ENCODE measurements around the gene CDH4. TPM values are rescaled to one million over a fixed set of nuclear protein-coding genes. Genes with fewer than 3 reads are reported as not detected.

CDH4 gene
- total and polyA plus RNA-seq, 2 donors: 0.04 to 0.42 TPM

DNA sequence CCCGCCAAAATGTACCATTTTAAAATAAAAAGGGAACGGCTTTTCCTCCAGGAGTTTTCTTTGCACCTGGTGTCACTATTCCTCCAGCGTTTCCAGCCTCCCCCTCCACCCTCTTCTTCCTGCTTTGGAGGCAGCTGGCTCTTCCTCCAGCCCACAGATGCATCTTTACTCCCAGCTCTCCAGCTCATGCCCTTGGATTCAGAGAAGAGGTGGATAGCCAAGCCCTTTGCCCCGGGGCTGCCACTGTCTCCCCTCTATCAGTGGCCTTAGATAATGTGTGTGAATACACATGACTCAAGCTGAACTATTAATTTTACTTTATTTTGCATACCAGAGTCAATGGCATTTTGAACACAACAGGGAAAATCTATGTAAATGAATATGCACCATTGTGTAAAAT lies 15.3 kb upstream of the CDH4 start:
- Histone ChIP-seq H3K36me3 (ENCODE audit: insufficient read depth) (no peaks in the 10 kb centered on the region), H3K4me3 (ENCODE audit: low read depth, low read length) (no peak overlapping the region), H3K27ac (ENCODE audit: low read depth) (no peak overlapping the region), H3K4me1 (ENCODE audit: insufficient read depth) (no peaks in the 10 kb centered on the region)
- WGBS: 56% methylated on average over 4 of the region's 4 CpGs
- DNase-seq (ENCODE audit: extremely low spot score): no peak

DNA sequence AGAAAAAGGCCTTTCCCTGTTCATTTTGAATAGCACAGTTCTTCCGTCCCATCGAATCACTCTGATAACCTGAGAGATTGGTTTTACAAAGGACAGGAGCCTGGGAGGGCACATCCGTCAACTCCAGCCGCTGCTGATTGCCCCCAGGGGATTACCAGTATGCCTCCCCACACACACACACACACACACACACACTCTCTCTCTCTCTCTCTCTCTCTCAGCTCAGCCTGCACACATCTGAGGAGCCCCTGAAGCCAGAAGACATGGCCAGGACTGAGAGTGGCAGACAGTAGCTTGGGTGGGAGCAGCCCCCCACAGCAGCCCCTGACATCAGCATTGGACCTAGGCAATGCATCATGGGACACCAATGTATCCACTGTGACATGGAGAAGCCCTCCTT lies 13.2 kb upstream of the CDH4 start:
- WGBS: 36% methylated on average over 4 of the region's 4 CpGs
- no peaks in the 10 kb centered on the region for H3K36me3 ChIP-seq (ENCODE audit: insufficient read depth)
- no peak overlapping the region for H3K4me3 ChIP-seq (ENCODE audit: low read depth, low read length)
- DNase-seq (ENCODE audit: extremely low spot score): no peak
- H3K27ac ChIP-seq (ENCODE audit: low read depth): no peak overlapping the region
- no peaks in the 10 kb centered on the region for H3K4me1 ChIP-seq (ENCODE audit: insufficient read depth)

DNA sequence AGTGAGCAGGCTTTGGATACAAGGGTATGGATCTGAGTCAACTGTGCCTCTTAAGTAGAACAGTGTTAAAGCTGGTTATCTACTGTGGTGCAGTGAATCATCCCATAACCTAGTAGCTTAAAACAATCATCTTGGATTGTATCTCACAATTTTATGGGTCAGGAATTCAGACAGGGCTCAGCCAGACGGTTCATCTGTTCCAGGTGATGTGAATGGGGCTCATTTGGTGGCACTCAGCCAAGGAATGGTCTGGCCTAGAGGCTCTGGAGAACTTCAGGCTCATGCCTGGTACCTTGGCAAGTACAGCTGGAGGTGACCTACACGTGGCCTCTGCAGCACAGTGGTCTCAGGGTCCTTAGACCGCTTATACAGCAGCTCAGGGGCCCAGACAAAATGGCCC lies 11.2 kb upstream of the CDH4 start:
- no peaks in the 10 kb centered on the region for H3K36me3 ChIP-seq (ENCODE audit: insufficient read depth)
- H3K4me3 ChIP-seq (ENCODE audit: low read depth, low read length): no peak overlapping the region
- H3K4me1 ChIP-seq (ENCODE audit: insufficient read depth): no peaks in the 10 kb centered on the region
- H3K27ac ChIP-seq (ENCODE audit: low read depth): no peak overlapping the region
- DNase-seq (ENCODE audit: extremely low spot score): no peak
- WGBS: 70% methylated on average over 3 of the region's 3 CpGs

DNA sequence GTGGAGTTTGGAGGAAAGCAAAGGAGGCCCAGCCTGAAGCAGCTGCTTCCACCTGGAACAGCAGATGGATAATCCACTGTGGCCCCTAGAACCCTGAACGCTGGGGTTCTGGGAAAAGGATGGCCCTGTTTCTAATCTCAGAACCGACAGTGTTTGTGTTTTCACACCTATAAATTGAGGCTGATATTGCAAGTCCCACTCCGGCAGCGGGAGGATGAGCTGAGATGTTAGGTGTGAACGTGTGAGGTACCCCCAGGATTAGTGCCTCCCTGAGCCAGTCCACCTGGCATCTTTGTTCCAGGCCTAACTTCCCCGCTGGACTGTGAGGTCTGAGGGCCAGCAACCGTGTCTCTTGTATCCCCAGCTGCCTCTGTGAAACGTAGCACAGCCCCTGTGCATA lies 7.8 kb upstream of the CDH4 start:
- 58% methylated on average over 8 of the region's 8 CpGs for whole genome bisulfite sequencing
- H3K27ac ChIP-seq (ENCODE audit: low read depth): no peak overlapping the region
- no peak for DNase-seq (ENCODE audit: extremely low spot score)
- H3K36me3 ChIP-seq (ENCODE audit: insufficient read depth): no peaks in the 10 kb centered on the region
- no peaks in the 10 kb centered on the region for H3K4me1 ChIP-seq (ENCODE audit: insufficient read depth)
- no peak overlapping the region for H3K4me3 ChIP-seq (ENCODE audit: low read depth, low read length)

DNA sequence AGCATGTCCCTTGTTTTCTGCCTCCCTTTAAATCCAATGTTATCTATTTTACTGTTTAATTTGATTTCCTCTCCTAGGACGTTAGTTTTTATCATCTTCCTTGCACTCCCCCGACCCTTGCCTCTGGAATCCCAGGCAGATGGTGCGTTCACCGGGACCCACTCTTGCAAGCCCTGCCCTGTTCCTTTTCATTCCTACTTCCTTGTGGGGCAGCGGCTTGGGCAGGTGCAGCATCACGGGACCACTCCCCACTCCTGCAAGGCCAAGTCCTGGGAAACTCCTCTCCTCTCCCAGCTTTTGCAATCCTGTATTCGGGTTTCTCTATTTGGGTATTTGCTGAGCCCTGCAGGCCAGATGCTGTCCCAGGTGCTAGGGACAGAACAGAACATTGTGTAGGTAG lies 5.8 kb upstream of the CDH4 start:
- no peak overlapping the region for H3K4me3 ChIP-seq (ENCODE audit: low read depth, low read length)
- no peak for DNase-seq (ENCODE audit: extremely low spot score)
- H3K27ac ChIP-seq (ENCODE audit: low read depth): no peak overlapping the region
- H3K4me1 ChIP-seq (ENCODE audit: insufficient read depth): no peaks in the 10 kb centered on the region
- WGBS: 50% methylated on average over 7 of the region's 7 CpGs
- no peaks in the 10 kb centered on the region for H3K36me3 ChIP-seq (ENCODE audit: insufficient read depth)

DNA sequence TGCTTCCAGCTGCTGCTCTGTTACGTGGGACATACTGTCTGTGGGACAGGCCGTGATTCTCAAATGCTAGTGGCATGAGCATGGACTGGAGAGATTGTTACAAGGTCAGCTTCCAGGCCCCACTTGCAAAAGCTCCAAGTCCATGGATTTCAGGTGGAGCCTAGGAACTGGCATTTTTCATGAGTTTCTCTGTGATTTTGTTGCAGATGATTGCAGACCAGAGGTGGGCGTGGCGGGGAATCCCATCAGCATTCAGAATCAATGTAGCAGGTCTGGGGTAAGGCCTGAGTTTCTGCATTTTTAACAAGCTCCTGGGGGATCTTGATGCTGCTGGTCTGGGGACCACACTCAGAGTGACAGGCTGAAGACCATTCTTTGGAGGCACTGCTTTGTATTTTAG lies 2.4 kb upstream of the CDH4 start:
- H3K4me3 ChIP-seq (ENCODE audit: low read depth, low read length): no peak overlapping the region
- H3K36me3 ChIP-seq (ENCODE audit: insufficient read depth): no peaks in the 10 kb centered on the region
- no peak overlapping the region for H3K27ac ChIP-seq (ENCODE audit: low read depth)
- WGBS: 82% methylated on average over 4 of the region's 4 CpGs
- peaks cover 2% of the 10 kb centered on the region for H3K4me1 ChIP-seq (ENCODE audit: insufficient read depth)
- DNase-seq (ENCODE audit: extremely low spot score): no peak

DNA sequence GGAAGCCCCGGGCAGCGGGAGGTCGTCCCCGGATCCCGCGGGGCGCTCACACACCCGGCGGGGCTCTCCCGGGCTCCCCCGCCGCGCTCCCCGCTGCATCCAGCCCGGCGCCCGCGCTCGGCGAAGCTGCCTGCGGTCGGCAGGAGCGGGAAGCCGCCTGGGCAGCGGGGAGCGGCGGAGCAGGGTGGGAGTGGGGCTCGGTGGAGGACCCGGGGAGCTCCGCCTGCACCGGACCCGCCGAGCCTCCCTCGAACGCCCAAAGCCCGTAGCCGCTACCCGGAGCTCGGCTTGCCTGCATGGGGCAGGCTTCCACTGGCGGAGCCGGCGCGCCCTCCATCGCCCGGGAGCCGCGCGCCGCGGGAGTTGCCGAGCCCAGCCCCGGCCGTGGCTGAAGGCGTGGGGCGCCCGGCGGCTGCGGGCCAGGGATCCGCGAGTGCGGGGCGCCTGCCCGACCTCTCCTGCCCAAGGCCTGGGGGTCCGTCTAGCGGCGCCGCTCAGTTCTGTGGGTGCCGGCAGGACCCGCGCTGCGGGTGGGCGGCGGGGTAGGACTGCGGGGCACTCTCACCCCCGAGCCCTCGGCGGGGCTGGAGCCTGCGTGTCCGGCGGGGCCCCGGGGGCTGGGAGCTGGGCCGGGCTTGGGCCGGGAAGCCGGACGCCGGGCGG lies 671 bp downstream of the CDH4 start:
- WGBS: under 1% methylated on average over 87 of the region's 87 CpGs
- Histone ChIP-seq H3K27ac (ENCODE audit: low read depth) (no peak overlapping the region), H3K4me3 (ENCODE audit: low read depth, low read length) (peak overlapping the region; percentile 29), H3K4me1 (ENCODE audit: insufficient read depth) (peaks cover 2% of the 10 kb centered on the region), H3K36me3 (ENCODE audit: insufficient read depth) (no peaks in the 10 kb centered on the region)
- no peak for DNase-seq (ENCODE audit: extremely low spot score)

DNA sequence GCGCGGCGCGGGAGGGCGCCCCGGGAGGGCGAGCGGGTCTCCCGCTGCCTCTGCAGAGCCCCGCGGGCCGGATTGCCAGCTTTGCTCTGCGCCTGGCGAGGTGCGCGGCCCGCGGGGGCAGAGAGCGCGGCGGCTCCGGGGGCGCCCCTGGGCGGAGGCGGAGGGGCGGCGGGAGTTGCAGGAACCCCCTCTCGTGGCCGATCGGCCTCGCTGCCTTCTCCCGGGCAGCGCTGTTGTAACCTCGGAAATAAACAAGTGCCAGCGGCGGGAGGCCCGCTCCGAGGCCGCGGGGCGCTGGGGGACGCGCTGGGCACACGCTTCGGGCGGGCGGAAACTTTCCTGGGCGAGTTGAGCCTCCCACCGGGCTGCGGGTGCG lies 1.2 kb downstream of the CDH4 start:
- Histone ChIP-seq H3K4me3 (ENCODE audit: low read depth, low read length) (peak overlapping the region; percentile 29), H3K4me1 (ENCODE audit: insufficient read depth) (peaks cover 2% of the 10 kb centered on the region), H3K27ac (ENCODE audit: low read depth) (no peak overlapping the region), H3K36me3 (ENCODE audit: insufficient read depth) (no peaks in the 10 kb centered on the region)
- 1% methylated on average over 51 of the region's 51 CpGs for WGBS
- DNase-seq (ENCODE audit: extremely low spot score): no peak

DNA sequence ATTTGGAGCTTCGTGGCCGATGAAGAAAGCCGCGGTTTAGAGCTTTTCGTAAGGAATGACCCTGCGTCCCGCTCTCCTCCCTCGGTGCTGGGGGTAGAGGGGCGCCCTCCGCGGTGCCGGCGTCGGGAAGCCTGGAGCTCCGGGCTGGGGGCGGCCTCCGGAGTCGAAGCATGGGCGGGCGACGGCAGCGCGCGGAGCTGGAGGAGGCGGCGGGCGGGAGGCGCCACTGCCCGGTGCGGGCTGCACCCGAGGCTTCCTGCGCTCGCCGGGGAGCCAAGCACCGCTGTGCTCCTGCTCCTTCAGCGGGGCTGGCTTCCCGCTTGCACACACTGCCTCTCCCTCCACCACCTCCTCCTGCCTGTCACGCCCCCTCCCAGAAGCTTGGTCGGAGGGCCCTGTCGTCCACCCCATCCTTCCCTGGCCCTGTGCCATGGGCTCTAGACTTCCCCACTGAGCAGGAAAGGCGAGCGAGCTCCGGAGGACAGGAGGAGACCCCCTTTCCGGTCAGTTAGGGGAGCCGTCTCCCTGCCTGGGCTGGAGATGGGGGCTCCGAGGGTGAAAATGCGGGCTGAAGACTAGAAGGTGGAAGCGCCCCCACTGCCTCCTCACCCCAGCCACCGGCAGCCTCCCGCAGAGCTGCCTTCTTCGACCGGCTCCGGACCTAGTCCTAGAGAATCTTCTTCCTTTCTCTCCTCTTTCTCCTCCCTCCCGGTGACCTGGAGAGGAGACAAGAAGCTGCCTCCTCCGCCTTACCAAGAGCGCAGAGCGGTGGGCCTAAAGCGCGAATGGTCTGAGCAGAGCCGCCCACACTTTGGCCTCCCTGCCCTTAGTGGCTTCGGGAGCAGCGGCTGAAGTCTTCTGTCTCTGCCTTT lies 1.8 kb downstream of the CDH4 start:
- peak overlapping the region; percentile 29 for H3K4me3 ChIP-seq (ENCODE audit: low read depth, low read length)
- whole genome bisulfite sequencing: 5% methylated on average over 62 of the region's 62 CpGs

DNA sequence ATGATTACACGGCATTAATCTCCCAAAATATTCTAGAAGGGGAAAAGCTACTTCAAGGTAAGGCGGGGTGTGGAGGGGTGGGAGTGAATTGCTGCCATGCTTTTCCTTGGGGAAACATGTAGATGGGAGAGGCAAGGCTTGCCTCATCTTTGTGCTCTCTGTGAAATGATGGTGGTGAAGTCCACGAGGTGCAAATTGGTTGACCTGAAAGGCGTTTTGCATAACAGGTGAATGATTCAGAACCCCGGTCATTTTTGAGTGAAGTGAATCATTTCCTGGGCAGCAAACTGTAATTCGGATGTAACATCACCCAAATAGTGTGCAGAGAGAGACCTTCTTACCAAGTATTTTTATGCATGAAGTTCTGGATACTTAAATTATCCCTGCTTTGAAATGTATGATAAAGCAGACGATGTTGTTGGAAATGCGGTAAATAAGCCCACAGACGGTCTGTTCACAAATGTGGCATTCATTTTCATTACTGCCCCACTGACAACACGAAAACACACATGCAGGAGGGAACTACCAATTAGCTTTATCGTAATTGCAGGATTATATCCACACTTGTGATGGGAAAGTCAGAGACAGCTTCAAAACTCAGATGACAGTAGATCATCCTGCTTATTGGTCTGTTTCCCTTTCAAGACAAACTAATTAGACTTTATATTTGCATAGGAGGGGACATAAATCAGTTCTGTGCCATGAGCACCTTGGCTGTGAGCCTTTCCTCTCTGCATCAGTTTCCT lies 3.0 kb downstream of the CDH4 start:
- H3K27ac ChIP-seq (ENCODE audit: low read depth): no peak overlapping the region
- peaks cover 2% of the 10 kb centered on the region for H3K4me1 ChIP-seq (ENCODE audit: insufficient read depth)
- no peak overlapping the region for H3K4me3 ChIP-seq (ENCODE audit: low read depth, low read length)
- no peak for DNase-seq (ENCODE audit: extremely low spot score)
- WGBS: 74% methylated on average over 11 of the region's 11 CpGs
- no peaks in the 10 kb centered on the region for H3K36me3 ChIP-seq (ENCODE audit: insufficient read depth)

More for the DNA sequence above, 1.8 kb downstream of the CDH4 start:
- no peak for DNase-seq (ENCODE audit: extremely low spot score)
- Histone ChIP-seq H3K27ac (ENCODE audit: low read depth) (no peak overlapping the region), H3K4me1 (ENCODE audit: insufficient read depth) (peaks cover 2% of the 10 kb centered on the region), H3K36me3 (ENCODE audit: insufficient read depth) (no peaks in the 10 kb centered on the region)

DNA sequence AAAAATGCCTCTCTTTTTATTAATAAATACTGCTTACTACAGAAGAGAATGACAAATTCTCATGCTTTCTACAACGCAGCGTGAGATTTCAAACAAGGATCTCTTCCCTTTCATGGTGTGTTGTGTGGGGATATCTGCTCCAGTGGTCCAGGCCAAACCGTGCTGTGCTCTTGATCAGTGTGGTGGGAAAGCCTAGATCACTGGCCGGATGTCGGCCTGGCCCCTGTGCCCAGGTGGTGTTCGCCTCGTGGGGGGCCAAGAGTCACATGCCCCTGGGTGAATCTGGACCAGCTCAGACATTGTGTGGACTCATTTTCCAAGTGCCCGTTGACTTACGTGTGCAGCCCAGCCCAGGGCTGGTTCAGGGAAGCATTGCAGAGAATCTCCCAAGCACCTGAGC lies 4.3 kb downstream of the CDH4 start:
- H3K36me3 ChIP-seq (ENCODE audit: insufficient read depth): no peaks in the 10 kb centered on the region
- no peak overlapping the region for H3K27ac ChIP-seq (ENCODE audit: low read depth)
- WGBS: 85% methylated on average over 9 of the region's 9 CpGs
- DNase-seq (ENCODE audit: extremely low spot score): no peak
- no peak overlapping the region for H3K4me3 ChIP-seq (ENCODE audit: low read depth, low read length)
- H3K4me1 ChIP-seq (ENCODE audit: insufficient read depth): peaks cover 2% of the 10 kb centered on the region

DNA sequence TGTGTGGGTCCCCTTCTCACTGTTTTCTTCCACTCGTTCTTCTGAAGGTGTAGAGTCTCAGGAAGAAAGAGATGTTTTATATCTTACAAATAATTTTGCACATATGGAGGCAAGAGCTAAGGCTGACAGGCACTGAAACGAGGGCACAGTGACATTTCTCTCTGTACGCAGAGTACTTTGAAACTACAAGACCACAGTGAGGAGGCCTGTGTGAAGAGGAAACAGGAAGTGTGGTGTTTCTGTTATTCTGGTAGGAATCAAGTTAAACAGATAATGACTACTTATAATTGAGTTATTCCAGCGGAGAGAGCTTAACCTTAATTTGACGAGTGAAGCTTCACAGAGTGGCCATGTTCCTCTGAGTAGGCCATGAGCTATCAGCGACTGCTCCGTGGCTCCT lies 4.8 kb downstream of the CDH4 start:
- Histone ChIP-seq H3K27ac (ENCODE audit: low read depth) (no peak overlapping the region), H3K36me3 (ENCODE audit: insufficient read depth) (no peaks in the 10 kb centered on the region), H3K4me3 (ENCODE audit: low read depth, low read length) (no peak overlapping the region), H3K4me1 (ENCODE audit: insufficient read depth) (peaks cover 2% of the 10 kb centered on the region)
- 46% methylated on average over 7 of the region's 7 CpGs for WGBS
- DNase-seq (ENCODE audit: extremely low spot score): no peak

DNA sequence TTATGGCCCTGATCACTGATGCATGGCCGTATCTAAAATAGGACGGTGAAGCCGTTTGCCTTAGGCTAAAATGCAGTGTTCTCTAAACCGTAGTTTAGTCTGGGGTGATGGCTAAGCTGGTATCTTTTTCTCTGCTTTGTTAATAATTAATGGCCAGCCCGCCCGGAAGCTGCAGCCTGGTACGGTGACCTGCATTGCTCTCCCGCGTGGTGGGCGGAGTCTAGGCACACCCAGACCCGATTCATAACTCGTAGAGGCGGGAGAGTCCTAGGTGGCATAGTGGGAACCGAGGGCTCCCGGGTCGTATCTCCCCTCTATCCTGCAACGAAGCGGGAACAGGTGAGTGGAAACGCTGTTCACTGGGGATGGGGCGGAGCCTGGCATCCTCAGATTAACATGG lies 5.5 kb downstream of the CDH4 start:
- Histone ChIP-seq H3K36me3 (ENCODE audit: insufficient read depth) (no peaks in the 10 kb centered on the region), H3K4me1 (ENCODE audit: insufficient read depth) (peaks cover 2% of the 10 kb centered on the region), H3K27ac (ENCODE audit: low read depth) (no peak overlapping the region), H3K4me3 (ENCODE audit: low read depth, low read length) (no peak overlapping the region)
- 90% methylated on average over 20 of the region's 20 CpGs for WGBS
- DNase-seq (ENCODE audit: extremely low spot score): no peak

DNA sequence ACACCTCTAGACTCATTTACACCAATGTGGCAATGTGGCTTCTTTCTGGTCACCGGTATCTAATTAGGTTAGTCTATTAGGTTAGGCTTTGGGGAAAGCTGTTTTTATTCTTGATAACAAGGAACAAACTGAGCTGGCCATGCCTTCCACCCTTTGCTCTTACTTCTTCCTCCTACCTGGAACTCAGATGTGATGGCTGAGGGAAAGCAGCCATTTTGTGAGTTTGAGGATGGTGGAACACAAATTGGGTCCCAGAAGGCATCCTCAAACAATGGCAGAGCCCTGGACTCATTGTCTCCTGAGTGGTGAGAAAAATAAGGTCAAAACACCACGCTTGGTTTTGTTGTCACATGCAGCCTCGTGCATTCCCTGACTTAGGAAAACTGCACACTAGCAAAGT lies 7.7 kb downstream of the CDH4 start:
- WGBS: 85% methylated on average over 3 of the region's 3 CpGs
- H3K36me3 ChIP-seq (ENCODE audit: insufficient read depth): no peaks in the 10 kb centered on the region

More for the DNA sequence above, 7.7 kb downstream of the CDH4 start:
- Histone ChIP-seq H3K27ac (ENCODE audit: low read depth) (no peak overlapping the region), H3K4me3 (ENCODE audit: low read depth, low read length) (no peak overlapping the region), H3K4me1 (ENCODE audit: insufficient read depth) (no peaks in the 10 kb centered on the region)
- no peak for DNase-seq (ENCODE audit: extremely low spot score)

Measured in urinary bladder (tissue), 4 donors.